Astrocyte (in vitro differentiated cells and primary cell): ENCODE results near the gene ATP2A2. TPM values are rescaled to one million over a fixed set of nuclear protein-coding genes. Genes with fewer than 3 reads are reported as not detected.

Experiments used
- DNase-seq: peaks from one replicate; pipeline ENCODE4 v3.0.0-alpha.2; 2010; ENCODE audit warnings: low read depth
- FAIRE-seq: peaks from 2 replicates; lab custom pipeline; 2011; peaks lifted over from hg19 to GRCh38; lab: Jason Lieb, UNC
- H2AFZ ChIP-seq: 2 replicates; pipeline ENCODE4 v1.6.0; 2012; ENCODE audit warnings: low read depth, low read length, inconsistent platforms
- H3K27ac ChIP-seq: 2 replicates; pipeline ENCODE4 v1.5.1; 2011; ENCODE audit warnings: low read depth, low read length, inconsistent platforms
- H3K27me3 ChIP-seq: 2 replicates; pipeline ENCODE4 v1.6.0; 2011; ENCODE audit warnings: low read length, inconsistent platforms; ENCODE audit not compliant: insufficient read depth
- H3K36me3 ChIP-seq: 2 replicates; pipeline ENCODE4 v1.5.1; 2011; ENCODE audit warnings: low read length, inconsistent platforms; ENCODE audit not compliant: insufficient read depth
- H3K4me1 ChIP-seq: 2 replicates; pipeline ENCODE4 v1.5.1; 2011; ENCODE audit warnings: low read length, inconsistent platforms; ENCODE audit not compliant: insufficient read depth
- H3K4me2 ChIP-seq: 2 replicates; pipeline ENCODE4 v1.6.0; 2012; ENCODE audit warnings: low read length, inconsistent platforms
- H3K4me3 ChIP-seq: 2 replicates; pipeline ENCODE4 v1.5.1; 2011; ENCODE audit warnings: low read depth, mild to moderate bottlenecking, low read length, inconsistent platforms; ENCODE audit not compliant: insufficient read depth
- H3K79me2 ChIP-seq: 2 replicates; pipeline ENCODE4 v1.6.0; 2012; ENCODE audit warnings: mild to moderate bottlenecking, low read length, inconsistent platforms; ENCODE audit not compliant: insufficient read depth
- H3K9ac ChIP-seq: 2 replicates; pipeline ENCODE4 v1.6.0; 2012; ENCODE audit warnings: mild to moderate bottlenecking, low read length, inconsistent platforms
- H3K9me3 ChIP-seq: 2 replicates; pipeline ENCODE4 v1.5.1; 2012; ENCODE audit warnings: low read depth, mild to moderate bottlenecking, low read length, inconsistent platforms; ENCODE audit not compliant: insufficient read depth
- H4K20me1 ChIP-seq: 2 replicates; pipeline ENCODE4 v1.6.0; 2012; ENCODE audit warnings: low read length, inconsistent platforms; ENCODE audit not compliant: insufficient read depth
- H3K27ac Mint-ChIP-seq: one replicate; pipeline ENCODE4 v1.8.0; 2021; ENCODE audit warnings: mild to moderate bottlenecking, mixed read lengths; ENCODE audit not compliant: unreplicated experiment
- H3K27me3 Mint-ChIP-seq: one replicate; pipeline ENCODE4 v1.8.0; 2021; ENCODE audit warnings: low read depth, mixed read lengths; ENCODE audit not compliant: unreplicated experiment
- H3K36me3 Mint-ChIP-seq: one replicate; pipeline ENCODE4 v1.8.0; 2021; ENCODE audit warnings: low read depth, mixed read lengths; ENCODE audit not compliant: unreplicated experiment
- H3K4me1 Mint-ChIP-seq: one replicate; pipeline ENCODE4 v1.8.0; 2021; ENCODE audit warnings: low read depth, mixed read lengths; ENCODE audit not compliant: unreplicated experiment
- H3K4me3 Mint-ChIP-seq: one replicate; pipeline ENCODE4 v1.8.0; 2021; ENCODE audit warnings: mild to moderate bottlenecking, moderate library complexity, mixed read lengths; ENCODE audit not compliant: unreplicated experiment
- H3K9me3 Mint-ChIP-seq: one replicate; pipeline ENCODE4 v1.8.0; 2021; ENCODE audit warnings: mild to moderate bottlenecking, mixed read lengths; ENCODE audit not compliant: unreplicated experiment
- EZH2 ChIP-seq: IDR thresholded peaks from 2 replicates; pipeline ENCODE4 v1.6.1; 2012; ENCODE audit warnings: mild to moderate bottlenecking, low read length, inconsistent platforms; ENCODE audit not compliant: insufficient read depth
- total RNA-seq: library from RNA; stranded (reverse); gene quantifications from 2 replicates; pipeline ENCODE4 v1.2.1, GENCODE V29; 2021
- TF ChIP-seq, protein P1 (sequence below): IDR thresholded peaks from 2 replicates; pipeline ENCODE4 v1.5.1; 2011; ENCODE audit warnings: low read depth, mild to moderate bottlenecking, inconsistent platforms, low read length, moderate library complexity; ENCODE audit not compliant: insufficient read depth

Gene ATP2A2
- total RNA-seq, 1 donor from 2014 or later: 262 TPM

DNA sequence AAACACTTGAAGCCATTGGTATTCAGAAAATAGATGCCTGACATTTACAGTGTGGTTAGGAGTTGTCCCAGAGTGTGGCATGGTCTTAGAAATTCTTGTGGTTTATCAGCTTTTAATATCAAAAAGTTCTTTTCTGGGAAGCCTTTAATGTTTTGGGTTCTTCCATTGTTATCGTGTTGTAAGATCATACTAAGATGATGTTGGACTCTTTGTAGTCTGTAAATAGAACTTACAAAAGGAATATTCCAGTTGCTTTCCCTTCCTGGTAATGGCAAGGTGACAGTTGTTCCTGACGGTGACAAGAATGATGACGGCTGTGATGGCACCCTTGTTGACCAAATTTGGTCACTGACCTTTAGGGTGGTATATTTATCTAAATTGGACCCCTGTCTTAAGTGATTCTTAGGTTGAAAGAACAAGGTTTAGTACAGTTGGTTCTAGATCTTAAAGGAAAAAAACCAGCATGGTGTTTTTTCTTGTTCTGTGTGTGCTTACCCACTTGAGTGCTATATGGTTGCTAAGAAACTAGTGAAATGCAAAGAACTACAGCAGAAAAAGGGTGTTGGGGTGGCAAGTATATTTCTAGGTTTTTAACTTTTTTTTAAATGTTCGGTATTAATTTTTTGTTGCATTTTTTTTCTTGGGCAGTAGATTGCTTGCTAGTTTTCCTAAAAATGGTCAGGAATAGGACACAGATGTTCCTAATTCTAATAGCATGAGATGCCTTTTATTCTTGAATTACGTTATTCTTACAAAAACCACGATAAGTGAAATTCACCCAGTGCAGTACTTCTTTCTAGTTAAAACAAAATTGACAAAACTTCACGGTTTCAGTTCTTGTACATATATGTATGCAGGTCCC lies 2.1 kb downstream of the ATP2A2 start:
- no peak for DNase-seq
- Histone ChIP-seq H3K9ac (peak overlapping the region; percentile 93), H3K4me2 (peak overlapping the region; percentile 91), H3K36me3 (peaks cover 28% of the 10 kb centered on the region), H3K27ac (no peak overlapping the region), H3K4me1 (peaks cover 22% of the 10 kb centered on the region), H3K79me2 (peaks cover 68% of the 10 kb centered on the region), H3K4me3 (peak overlapping the region; percentile 87), H3K27me3 (no peaks in the 10 kb centered on the region), H4K20me1 (peaks cover 66% of the 10 kb centered on the region), H3K9me3 (no peaks in the 10 kb centered on the region), H2AFZ (no peak overlapping the region)
- H3K27ac Mint-ChIP-seq: peak overlapping the region; percentile 31
- H3K9me3 Mint-ChIP-seq: peaks cover 1% of the 10 kb centered on the region
- peak overlapping the region; percentile 91 for H3K4me3 Mint-ChIP-seq
- no peaks in the 10 kb centered on the region for H3K27me3 Mint-ChIP-seq
- H3K36me3 Mint-ChIP-seq: peaks cover 6% of the 10 kb centered on the region
- peaks cover 34% of the 10 kb centered on the region for H3K4me1 Mint-ChIP-seq
- no peak for FAIRE-seq
- TF ChIP-seq, protein P1, sequence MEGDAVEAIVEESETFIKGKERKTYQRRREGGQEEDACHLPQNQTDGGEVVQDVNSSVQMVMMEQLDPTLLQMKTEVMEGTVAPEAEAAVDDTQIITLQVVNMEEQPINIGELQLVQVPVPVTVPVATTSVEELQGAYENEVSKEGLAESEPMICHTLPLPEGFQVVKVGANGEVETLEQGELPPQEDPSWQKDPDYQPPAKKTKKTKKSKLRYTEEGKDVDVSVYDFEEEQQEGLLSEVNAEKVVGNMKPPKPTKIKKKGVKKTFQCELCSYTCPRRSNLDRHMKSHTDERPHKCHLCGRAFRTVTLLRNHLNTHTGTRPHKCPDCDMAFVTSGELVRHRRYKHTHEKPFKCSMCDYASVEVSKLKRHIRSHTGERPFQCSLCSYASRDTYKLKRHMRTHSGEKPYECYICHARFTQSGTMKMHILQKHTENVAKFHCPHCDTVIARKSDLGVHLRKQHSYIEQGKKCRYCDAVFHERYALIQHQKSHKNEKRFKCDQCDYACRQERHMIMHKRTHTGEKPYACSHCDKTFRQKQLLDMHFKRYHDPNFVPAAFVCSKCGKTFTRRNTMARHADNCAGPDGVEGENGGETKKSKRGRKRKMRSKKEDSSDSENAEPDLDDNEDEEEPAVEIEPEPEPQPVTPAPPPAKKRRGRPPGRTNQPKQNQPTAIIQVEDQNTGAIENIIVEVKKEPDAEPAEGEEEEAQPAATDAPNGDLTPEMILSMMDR: no peak
- TF ChIP-seq EZH2: no peak

DNA sequence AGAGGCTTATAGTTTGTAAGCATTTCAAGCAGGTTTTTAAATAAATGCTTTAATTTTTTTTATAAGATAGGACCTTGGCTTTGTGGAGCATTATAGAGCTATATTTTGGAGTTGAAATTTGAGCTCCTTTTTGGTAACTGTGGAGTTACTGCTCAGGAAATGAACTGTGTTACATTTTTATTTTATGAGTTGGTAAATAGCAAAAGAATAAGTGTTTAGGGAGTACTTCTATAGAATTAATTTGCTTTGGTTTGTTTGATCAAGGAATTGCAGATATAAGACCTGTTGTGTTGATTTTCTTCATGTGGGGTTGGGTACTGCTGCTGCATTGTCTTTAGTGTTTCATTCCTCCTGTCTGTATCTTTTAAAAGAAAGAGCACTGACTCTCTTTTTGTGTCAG lies 3.5 kb downstream of the ATP2A2 start:
- peaks cover 20% of the 10 kb centered on the region for H3K4me1 ChIP-seq
- no peak overlapping the region for H2AFZ ChIP-seq
- peaks cover 40% of the 10 kb centered on the region for H3K36me3 ChIP-seq
- Mint-ChIP-seq H3K4me3 (peak overlapping the region; percentile 91), H3K36me3 (peaks cover 6% of the 10 kb centered on the region), H3K27ac (peak overlapping the region; percentile 35), H3K4me1 (peaks cover 41% of the 10 kb centered on the region), H3K9me3 (peaks cover 1% of the 10 kb centered on the region), H3K27me3 (no peaks in the 10 kb centered on the region)
- peak overlapping the region; percentile 91 for H3K4me2 ChIP-seq
- H4K20me1 ChIP-seq: peaks cover 80% of the 10 kb centered on the region
- peak overlapping the region; percentile 93 for H3K9ac ChIP-seq
- peak overlapping the region; percentile 87 for H3K4me3 ChIP-seq
- H3K27me3 ChIP-seq: no peaks in the 10 kb centered on the region
- FAIRE-seq (no peak), DNase-seq (no peak)
- no peak overlapping the region for H3K27ac ChIP-seq
- peaks cover 82% of the 10 kb centered on the region for H3K79me2 ChIP-seq
- H3K9me3 ChIP-seq: no peaks in the 10 kb centered on the region
- TF ChIP-seq, protein P1: no peak

DNA sequence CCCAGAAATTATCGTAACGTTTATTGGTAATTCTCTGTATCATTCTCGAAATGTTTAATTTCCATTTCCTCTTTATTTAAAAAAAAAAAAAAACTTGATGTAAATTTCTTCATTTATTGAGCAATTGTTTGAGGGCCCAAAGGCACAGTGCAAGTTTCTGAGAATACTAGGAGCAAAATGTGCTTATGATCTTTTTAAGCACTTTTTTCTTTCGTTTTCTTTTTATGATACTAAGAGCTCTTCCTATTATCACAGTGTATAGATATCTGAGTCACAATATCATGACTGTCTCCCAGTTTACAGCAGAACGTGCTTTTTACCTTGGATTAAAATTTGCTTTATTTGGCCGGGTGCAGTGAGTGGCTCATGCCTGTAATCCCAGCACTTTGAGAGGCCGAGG lies 5.6 kb downstream of the ATP2A2 start:
- no peaks in the 10 kb centered on the region for H3K27me3 Mint-ChIP-seq
- Histone ChIP-seq H3K27me3 (no peaks in the 10 kb centered on the region), H3K79me2 (peaks cover 99% of the 10 kb centered on the region), H3K4me2 (peak overlapping the region; percentile 91), H3K4me1 (peaks cover 11% of the 10 kb centered on the region), H2AFZ (no peak overlapping the region), H3K36me3 (peaks cover 50% of the 10 kb centered on the region), H3K4me3 (no peak overlapping the region), H4K20me1 (peaks cover 98% of the 10 kb centered on the region), H3K27ac (no peak overlapping the region), H3K9me3 (no peaks in the 10 kb centered on the region), H3K9ac (no peak overlapping the region)
- DNase-seq (no peak), FAIRE-seq (no peak)
- peaks cover 6% of the 10 kb centered on the region for H3K36me3 Mint-ChIP-seq
- H3K27ac Mint-ChIP-seq: no peak overlapping the region
- peaks cover 1% of the 10 kb centered on the region for H3K9me3 Mint-ChIP-seq
- H3K4me3 Mint-ChIP-seq: no peak overlapping the region
- peaks cover 38% of the 10 kb centered on the region for H3K4me1 Mint-ChIP-seq
- TF ChIP-seq EZH2: no peak
